Dedifferentiated amniotic fluid mesenchymal stem cell (primary cell): ENCODE measurements around the gene AOPEP.

Experiments
- DNase-seq: peaks from one replicate; pipeline ENCODE4 v3.0.0-alpha.2; 2016; ENCODE audit errors: extremely low spot score

Gene AOPEP

DNA sequence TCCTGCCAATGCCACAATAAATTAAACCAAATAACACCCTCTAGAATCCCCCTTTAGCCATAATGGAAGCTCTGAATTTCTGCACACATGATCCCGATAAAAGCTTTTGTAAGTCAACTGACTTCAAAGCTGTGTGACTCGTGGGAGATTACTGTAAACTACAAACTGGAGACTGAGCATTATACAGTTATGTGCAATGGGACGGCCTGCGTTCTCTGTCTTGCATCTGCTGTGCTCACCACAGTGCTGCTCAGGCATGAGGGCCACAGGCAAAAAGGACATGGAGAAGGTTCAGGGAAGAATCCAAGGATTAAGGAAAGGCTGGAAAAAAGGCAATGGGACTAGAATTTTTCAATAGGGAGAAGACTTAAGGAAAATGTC, 406.8 kb downstream of the AOPEP start:
- DNase-seq = no peak

DNA sequence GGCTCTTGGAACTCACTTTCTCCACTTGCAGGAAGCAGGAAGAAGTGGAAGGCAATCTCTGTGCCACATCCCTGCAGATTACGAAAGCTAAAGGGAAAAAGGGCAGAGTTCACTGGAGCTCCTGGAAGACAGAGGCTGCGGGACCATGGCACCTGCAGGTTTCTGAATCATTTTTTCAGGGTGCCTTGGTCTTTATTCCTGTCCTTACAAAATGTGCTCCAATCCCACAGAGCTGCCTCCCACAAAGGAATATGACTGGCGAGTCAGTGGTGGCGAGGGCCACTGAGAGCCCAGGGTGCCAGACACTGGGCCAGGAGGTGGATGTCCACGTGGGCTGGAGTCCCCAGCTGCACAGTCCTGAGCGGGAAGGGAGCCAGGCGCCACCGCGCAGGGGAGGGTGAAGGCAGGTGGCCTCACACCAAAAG, 408.0 kb downstream of the AOPEP start:
- no peak for DNase-seq

DNA sequence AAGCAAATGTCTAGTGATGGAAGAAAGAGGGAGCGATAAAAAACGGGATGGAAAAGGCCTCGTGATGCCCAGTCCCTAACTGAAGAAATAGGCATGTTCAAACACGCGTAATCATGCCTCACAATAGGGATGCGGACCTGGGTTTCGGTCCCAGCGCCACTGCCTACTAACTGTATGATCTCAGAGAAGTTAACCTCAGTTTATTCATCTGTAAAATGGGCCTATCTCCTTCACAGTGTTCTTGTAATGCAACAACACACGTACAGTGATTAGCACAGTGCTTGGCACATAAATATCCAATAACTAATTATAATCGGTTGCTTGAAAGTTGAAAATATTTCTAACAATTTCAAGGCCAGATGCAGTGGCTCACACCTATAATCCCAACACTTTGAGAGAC, 409.3 kb downstream of the AOPEP start:
- DNase-seq = no peak
